Uterus (tissue), 4 donors: ENCODE measurements around the gene NPFFR2. TPM values are rescaled to one million over a fixed set of nuclear protein-coding genes. Genes with fewer than 3 reads are reported as not detected.

Source experiments
- DNase-seq, 2 donors: peaks; one replicate each; pipeline ENCODE4 v3.0.0-alpha.2; 2019 to 2020
- H3K27ac ChIP-seq, 2 donors: fragments of 200-600 bp; sonication (generic); 1 replicate in 1 of 2; 2 replicates in 1 of 2; pipeline ENCODE4 v1.5.1; 2016 to 2018
- H3K27me3 ChIP-seq, 2 donors: fragments of 200-600 bp; sonication (generic); one replicate each; pipeline ENCODE4 v1.5.1; 2018 to 2019; ENCODE audit warnings: control low read depth in 1 of 2
- H3K36me3 ChIP-seq, 2 donors: fragments of 200-600 bp; sonication (generic); one replicate each; pipeline ENCODE4 v1.5.1; 2019; ENCODE audit warnings: control low read depth in 1 of 2
- H3K4me1 ChIP-seq, 2 donors: fragments of 200-600 bp; sonication (generic); one replicate each; pipeline ENCODE4 v1.5.1; 2018 to 2019; ENCODE audit warnings: control low read depth in 1 of 2
- H3K4me3 ChIP-seq, 2 donors: fragments of 200-600 bp; sonication (generic); 1 replicate in 1 of 2; 2 replicates in 1 of 2; pipeline ENCODE4 v1.5.1; 2018 to 2019; ENCODE audit warnings: mild to moderate bottlenecking in 1 of 2
- H3K9me3 ChIP-seq, 2 donors: fragments of 200-600 bp; sonication (generic); one replicate each; pipeline ENCODE4 v1.5.1; 2019; ENCODE audit warnings: control low read depth in 1 of 2
- CTCF ChIP-seq, 4 experiments: fragments of 200-600 bp in 2 of 4; fragments of 450-650 bp in 2 of 4; sonication (generic) in 2 of 4; IDR thresholded peaks; one replicate each; pipeline ENCODE4 v1.5.1; 2016 to 2019; ENCODE audit warnings: antibody characterized with exemption in 4 of 4, mild to moderate bottlenecking in 2 of 4, moderate library complexity in 1 of 4
- POLR2A ChIP-seq, 2 donors: fragments of 450-650 bp; IDR thresholded peaks; one replicate each; pipeline ENCODE4 v1.6.1; 2016; ENCODE audit warnings: antibody characterized with exemption in 2 of 2, mild to moderate bottlenecking in 1 of 2, moderate library complexity in 1 of 2
- intact Hi-C: fragments of 100-400 bp; cut with DNase I; formaldehyde crosslinking; loops from one replicate; pipeline ENCODE4 v1.15.1; 2023; ENCODE audit warnings: low total_unique reads
- total RNA-seq, 4 donors: library from RNA; depleted of rRNA in 3 of 4; stranded (reverse); fragments of >200 nt in 3 of 4; gene quantifications; one replicate each; pipeline versions ENCODE4 v1.1.0 to v1.2.4, GENCODE V29; 2014 to 2023
- donor health status: DM: yes; HTN: yes; CAD: no.

NPFFR2 gene
- total RNA-seq, result under 1 TPM in 1 of 4 donors, not detected in 3; 0.30 TPM

- intact Hi-C loops, result no loop called here
- Histone ChIP-seq H3K4me1 (no peaks in the 10 kb centered on the region), H3K36me3 (no peaks in the 10 kb centered on the region), H3K9me3 (no peaks in the 10 kb centered on the region), H3K27ac (no peak within 1 kb of the TSS), H3K4me3 (no peak within 1 kb of the TSS), H3K27me3 (peaks cover 0 to 4% of the 10 kb centered on the region in 2 donors)
- DNase-seq, result no peak
- TF ChIP-seq POLR2A (IDR thresholded peaks at IDR 0.05) (no peak), CTCF (IDR thresholded peaks at IDR 0.05) (no peak)
These were observed at the start of gene NPFFR2 for GRCh38 chr4:72031868-72032608. Gene NPFFR2 (plus strand): TSS chr4:72032000. CDS start chr4:72128592, 96,592 bp downstream.

GRCh38 chr4:71992571-71993312 lies 39.1 kb upstream of the NPFFR2 start:
- H3K27ac ChIP-seq, result no peak overlapping the region
- H3K9me3 ChIP-seq, result peaks cover 0 to 3% of the 10 kb centered on the region in 2 donors
- no peak for DNase-seq
- no peaks in the 10 kb centered on the region for H3K36me3 ChIP-seq
- no peak overlapping the region for H3K4me3 ChIP-seq
- intact Hi-C loops, result no loop called here
- H3K4me1 ChIP-seq, result no peaks in the 10 kb centered on the region
- TF ChIP-seq CTCF (IDR thresholded peaks at IDR 0.05) (no peak), POLR2A (IDR thresholded peaks at IDR 0.05) (no peak)
- H3K27me3 ChIP-seq, result no peaks in the 10 kb centered on the region

GRCh38 chr4:71994559-71994958 lies 37.2 kb upstream of the NPFFR2 start:
- H3K27me3 ChIP-seq, result no peaks in the 10 kb centered on the region
- no peak for TF ChIP-seq POLR2A (IDR thresholded peaks at IDR 0.05)
- TF ChIP-seq CTCF (IDR thresholded peaks at IDR 0.05), result no peak
- H3K27ac ChIP-seq, result no peak overlapping the region
- H3K36me3 ChIP-seq, result no peaks in the 10 kb centered on the region
- H3K9me3 ChIP-seq, result peaks cover 0 to 3% of the 10 kb centered on the region in 2 donors
- intact Hi-C loops, result no loop called here
- no peak overlapping the region for H3K4me3 ChIP-seq
- no peaks in the 10 kb centered on the region for H3K4me1 ChIP-seq
- DNase-seq, result no peak

- TF ChIP-seq CTCF (IDR thresholded peaks at IDR 0.05), result no peak
- TF ChIP-seq POLR2A (IDR thresholded peaks at IDR 0.05), result no peak
- H3K4me1 ChIP-seq, result no peaks in the 10 kb centered on the region
- peaks cover 0 to 3% of the 10 kb centered on the region in 2 donors for H3K9me3 ChIP-seq
- no peak overlapping the region for H3K4me3 ChIP-seq
- H3K27ac ChIP-seq, result no peak overlapping the region
- no peaks in the 10 kb centered on the region for H3K36me3 ChIP-seq
- H3K27me3 ChIP-seq, result no peaks in the 10 kb centered on the region
- DNase-seq, result no peak
- intact Hi-C loops, result no loop called here
These were observed 36.5 kb upstream of the NPFFR2 start for GRCh38 chr4:71995297-71995696.

GRCh38 chr4:72006586-72006985 lies 25.2 kb upstream of the NPFFR2 start:
- intact Hi-C loops, result no loop called here
- TF ChIP-seq POLR2A (IDR thresholded peaks at IDR 0.05), result no peak
- no peak for TF ChIP-seq CTCF (IDR thresholded peaks at IDR 0.05)
- Histone ChIP-seq H3K9me3 (no peaks in the 10 kb centered on the region), H3K27me3 (no peaks in the 10 kb centered on the region), H3K4me1 (no peaks in the 10 kb centered on the region), H3K27ac (no peak overlapping the region), H3K36me3 (no peaks in the 10 kb centered on the region), H3K4me3 (no peak overlapping the region)
- DNase-seq, result no peak
